Stimulated activated CD4-positive, alpha-beta T cell treated with anti-CD3 and anti-CD28 coated beads, Interleukin-4, amount 100 ng/mL, for 1 hour (primary cell): ENCODE measurements around the gene AQP10.
"Not testable (repeated sequence)": the region's sequence is repeated elsewhere in the genome, so short reads cannot be mapped to it uniquely, and the experiment has no call there.

ENCODE experiments used
- DNase-seq: peaks from one replicate; pipeline ENCODE4 v3.0.0-alpha.2; 2020

The AQP10 gene

GRCh38 chr1:154346276-154346917 lies 25.5 kb downstream of the AQP10 start:
- no peak for DNase-seq

GRCh38 chr1:154347961-154348360 lies 27.1 kb downstream of the AQP10 start:
- DNase-seq: no peak

DNA sequence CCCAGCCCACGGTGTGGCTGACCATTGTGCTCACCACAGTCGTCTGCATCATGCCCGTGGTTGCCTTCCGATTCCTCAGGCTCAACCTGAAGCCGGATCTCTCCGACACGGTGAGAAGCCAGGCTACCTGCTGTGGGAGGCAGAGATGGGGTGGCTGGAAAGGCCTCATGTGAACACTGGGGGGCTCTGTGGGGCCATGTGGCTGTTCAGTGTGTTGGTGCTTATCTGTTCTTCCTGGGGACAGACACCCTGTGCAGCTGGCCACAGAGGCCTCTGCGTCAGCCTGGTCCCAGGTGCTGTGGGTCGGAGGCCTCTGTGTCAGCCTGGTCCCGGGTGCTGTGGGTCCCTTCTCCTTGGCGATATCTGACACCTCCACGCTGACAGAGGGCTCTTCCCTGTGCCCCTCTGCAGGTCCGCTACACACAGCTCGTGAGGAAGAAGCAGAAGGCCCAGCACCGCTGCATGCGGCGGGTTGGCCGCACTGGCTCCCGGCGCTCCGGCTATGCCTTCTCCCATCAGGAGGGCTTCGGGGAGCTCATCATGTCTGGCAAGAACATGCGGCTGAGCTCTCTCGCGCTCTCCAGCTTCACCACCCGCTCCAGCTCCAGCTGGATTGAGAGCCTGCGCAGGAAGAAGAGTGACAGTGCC lies 27.7 kb downstream of the AQP10 start:
- DNase-seq: no peak

GRCh38 chr1:154349121-154349520 lies 28.2 kb downstream of the AQP10 start:
- DNase-seq: no peak

DNA sequence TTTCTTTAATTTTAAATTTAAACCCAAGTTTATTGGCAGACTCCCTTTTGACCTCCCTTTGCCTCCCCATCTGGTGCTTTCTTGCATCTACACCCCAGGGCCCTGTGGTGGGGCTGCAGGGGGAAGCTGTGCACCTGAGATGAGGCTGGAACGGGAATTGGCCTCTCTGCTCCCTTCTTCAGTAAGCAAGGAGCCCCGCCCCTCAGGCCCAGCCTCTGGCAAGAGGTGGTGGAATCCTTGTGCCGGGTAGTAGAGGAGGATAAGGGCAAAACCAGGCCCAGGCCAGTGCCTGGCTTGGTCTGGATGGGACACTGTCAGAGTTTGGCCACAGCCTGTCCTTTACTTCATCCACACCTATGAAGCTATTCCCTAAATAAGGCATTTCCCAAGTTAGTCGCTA lies 29.5 kb downstream of the AQP10 start:
- no peak for DNase-seq

DNA sequence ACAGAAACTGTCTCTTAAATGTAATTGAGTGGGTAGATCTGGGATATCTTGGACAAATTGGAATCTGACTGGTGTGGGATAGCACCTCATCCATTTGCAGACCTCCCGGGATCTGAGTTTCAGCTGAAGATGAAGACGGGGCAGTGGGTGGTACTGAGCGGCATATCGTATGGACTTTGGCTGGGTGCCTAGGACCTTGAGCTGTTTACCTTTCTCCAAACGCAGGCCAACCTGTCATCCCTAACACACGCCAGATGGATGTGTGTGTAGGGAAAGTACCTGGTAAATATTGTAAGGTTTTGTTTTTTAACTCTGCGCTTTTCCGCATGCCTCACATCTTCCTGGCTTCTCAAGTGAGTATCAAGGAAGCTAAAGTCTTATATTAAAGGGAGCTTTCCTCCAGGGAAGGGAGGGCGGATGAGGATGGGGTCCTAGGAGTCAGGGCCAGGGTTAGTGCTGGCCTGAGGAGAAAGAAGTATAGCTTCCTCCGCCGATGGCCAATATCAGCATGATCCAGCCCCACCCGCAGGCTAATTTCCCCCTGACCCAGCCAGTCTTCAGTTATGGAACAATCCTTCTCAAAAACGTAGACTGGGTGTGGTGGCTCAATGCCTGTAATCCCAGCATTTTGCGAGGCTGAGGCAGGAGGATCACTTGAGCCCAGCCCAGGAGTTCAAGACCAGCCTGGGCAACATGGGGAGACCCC lies 30.6 kb downstream of the AQP10 start:
- no peak for DNase-seq

- no peak for DNase-seq
Observed at GRCh38 chr1:154352245-154352580, 31.3 kb downstream of the AQP10 start.

- DNase-seq: peak; percentile 38
Observed at GRCh38 chr1:154352581-154353459, 31.9 kb downstream of the AQP10 start.

- DNase-seq: no peak
Observed at GRCh38 chr1:154353460-154353904, 32.6 kb downstream of the AQP10 start.

DNA sequence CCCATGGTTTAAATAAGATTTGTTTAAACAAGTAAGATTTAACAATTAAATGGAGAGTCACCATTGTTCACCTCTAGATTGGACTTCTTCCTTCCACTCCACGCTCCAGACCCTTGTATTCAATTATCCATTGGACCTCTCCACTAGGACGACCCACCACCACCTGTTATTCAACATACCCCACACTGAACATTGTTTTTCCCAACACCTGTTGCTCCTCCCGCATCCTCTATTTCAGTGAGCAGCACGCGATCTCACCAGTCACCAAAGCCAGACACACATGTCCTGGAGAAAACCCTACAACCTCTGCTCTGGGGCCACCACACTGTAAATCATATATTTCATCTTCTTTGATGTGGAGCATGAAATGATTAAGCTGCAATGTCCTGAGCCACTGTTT lies 33.1 kb downstream of the AQP10 start:
- no peak for DNase-seq

DNA sequence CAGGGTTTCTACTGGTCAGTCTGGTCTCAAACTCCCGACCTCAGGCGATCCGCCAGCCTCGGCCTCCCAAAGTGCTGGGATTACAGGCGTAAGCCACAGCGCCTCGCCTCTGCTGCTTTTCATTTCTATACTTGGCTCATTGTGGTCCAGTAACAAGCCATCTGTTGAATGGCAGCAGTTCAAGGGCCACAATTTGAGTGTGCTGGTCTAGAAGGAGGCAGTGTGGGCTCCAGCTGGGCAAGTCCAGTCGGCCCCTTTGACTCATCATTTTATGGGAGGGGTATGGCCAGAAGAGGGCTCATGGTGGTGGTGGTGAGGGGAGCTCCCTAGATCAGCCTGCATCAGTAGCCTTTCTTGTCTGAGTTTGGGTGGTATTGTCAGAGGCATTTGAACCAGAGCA lies 37.6 kb downstream of the AQP10 start:
- DNase-seq: no peak

GRCh38 chr1:154360288-154360687 lies 39.4 kb downstream of the AQP10 start:
- no peak for DNase-seq

DNA sequence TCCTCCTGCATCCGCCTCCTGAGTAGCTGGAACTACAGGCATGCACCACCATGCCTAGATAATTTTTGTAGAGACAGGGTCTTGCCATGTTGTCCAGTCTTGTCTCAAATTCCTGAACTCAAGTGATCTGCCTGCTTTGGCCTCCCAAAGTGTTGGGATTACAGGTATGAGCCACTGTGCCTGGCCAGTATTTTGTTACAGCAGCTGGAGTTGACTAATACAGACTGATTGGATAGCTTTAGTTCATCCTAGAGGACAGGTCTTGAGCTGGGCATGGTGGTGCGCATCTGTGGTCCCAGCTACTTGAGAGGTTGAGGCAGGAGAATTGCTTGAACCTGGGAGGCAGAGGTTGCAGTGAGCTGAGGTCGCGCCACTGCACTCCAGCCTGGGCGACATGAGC lies 40.0 kb downstream of the AQP10 start:
- not testable (repeated sequence) for DNase-seq

DNA sequence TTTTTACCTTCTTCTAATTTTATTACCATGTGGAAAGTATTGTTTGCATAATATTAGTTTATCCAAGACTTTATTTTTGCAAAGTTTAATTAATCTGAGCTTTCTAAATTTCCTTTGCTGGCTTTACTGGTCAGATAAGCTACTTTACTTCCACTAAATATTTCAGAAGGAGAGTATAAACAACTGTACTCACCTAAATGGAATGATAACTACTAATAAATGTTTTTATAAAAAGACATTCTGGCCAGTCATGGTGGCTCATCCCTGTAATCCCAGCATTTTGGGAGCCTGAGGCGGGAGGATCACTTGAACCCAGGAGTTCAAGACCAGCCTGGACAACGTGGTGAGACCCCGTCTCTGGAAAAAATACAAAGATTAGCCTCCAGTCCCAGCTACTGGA lies 40.5 kb downstream of the AQP10 start:
- no peak for DNase-seq

- DNase-seq: no peak
Observed at GRCh38 chr1:154371436-154371835, 50.5 kb downstream of the AQP10 start.

GRCh38 chr1:154373777-154374357 lies 53.0 kb downstream of the AQP10 start:
- DNase-seq: not testable (repeated sequence)
